ENCODE data around the gene CENPH.

DNA sequence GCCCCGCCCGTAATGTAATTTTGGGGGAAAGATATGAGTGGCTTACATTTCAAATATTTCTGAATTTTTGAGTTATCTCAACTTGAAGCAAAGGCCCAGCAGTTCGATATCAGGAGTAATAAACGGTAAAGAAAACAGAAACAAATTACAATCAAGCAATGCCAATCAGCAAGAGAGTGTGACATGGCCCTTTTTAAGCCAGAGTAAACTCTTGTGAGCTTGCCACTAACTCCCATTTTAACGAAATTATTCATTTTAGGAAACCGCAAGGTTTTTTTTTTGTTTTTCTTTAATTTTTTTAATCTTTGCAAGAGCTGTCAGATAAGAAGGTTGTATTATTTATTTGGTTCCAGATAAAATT, 27.7 kb downstream of the CENPH start:
- TF ChIP-seq HNF4G (IDR thresholded peaks at IDR 0.05; ENCODE audit: borderline replicate concordance, low read depth, low read length): no peak
- TF ChIP-seq HNF4G (CRISPR knock-in tag; IDR thresholded peaks at IDR 0.05; ENCODE audit: borderline replicate concordance, low read depth): no peak
- TF ChIP-seq SYNCRIP (IDR thresholded peaks at IDR 0.05; ENCODE audit: insufficient read depth, low read depth, low read length): no peak

Measured in HepG2 (cell line).